Mesothelial cell of epicardium (in vitro differentiated cells): ENCODE data around the gene PARD3. TPM values are rescaled to one million over a fixed set of nuclear protein-coding genes. Genes with fewer than 3 reads are reported as not detected.

ENCODE experiments used
- DNase-seq, 2 experiments: peaks; one replicate each; pipeline ENCODE4 v3.0.0; 2021; ENCODE audit warnings: low spot score in 2 of 2; ENCODE audit not compliant: unreplicated experiment in 2 of 2
- H3K27ac Mint-ChIP-seq: 2 replicates; pipeline ENCODE4 v1.8.0; 2021; ENCODE audit warnings: mixed read lengths
- H3K27me3 Mint-ChIP-seq: 2 replicates; pipeline ENCODE4 v1.8.0; 2021; ENCODE audit warnings: low read depth, mixed read lengths
- H3K36me3 Mint-ChIP-seq: 2 replicates; pipeline ENCODE4 v1.8.0; 2021; ENCODE audit warnings: mixed read lengths
- H3K4me1 Mint-ChIP-seq: 2 replicates; pipeline ENCODE4 v1.8.0; 2021; ENCODE audit warnings: mixed read lengths
- H3K4me3 Mint-ChIP-seq: 2 replicates; pipeline ENCODE4 v1.8.0; 2021; ENCODE audit warnings: mild to moderate bottlenecking, moderate library complexity, mixed read lengths
- H3K9me3 Mint-ChIP-seq: 2 replicates; pipeline ENCODE4 v1.8.0; 2021; ENCODE audit warnings: mixed read lengths
- total RNA-seq: library from RNA; stranded (reverse); gene quantifications from 3 replicates; pipeline ENCODE4 v1.2.1, GENCODE V29; 2021
- TF ChIP-seq, protein P1 (sequence below): fragments of 200-600 bp; sonication (generic); IDR thresholded peaks from one replicate; pipeline ENCODE4 v1.5.0; 2021; ENCODE audit warnings: antibody characterized with exemption; ENCODE audit not compliant: unreplicated experiment

Gene PARD3
- total RNA-seq, 1 donor from 2014 or later = 73.2 TPM

GRCh38 chr10:34677591-34677990, 137.5 kb downstream of the PARD3 start:
- no peak overlapping the region for H3K4me3 Mint-ChIP-seq
- DNase-seq = no peak
- no peaks in the 10 kb centered on the region for H3K27me3 Mint-ChIP-seq
- H3K36me3 Mint-ChIP-seq = no peaks in the 10 kb centered on the region
- TF ChIP-seq, protein P1, sequence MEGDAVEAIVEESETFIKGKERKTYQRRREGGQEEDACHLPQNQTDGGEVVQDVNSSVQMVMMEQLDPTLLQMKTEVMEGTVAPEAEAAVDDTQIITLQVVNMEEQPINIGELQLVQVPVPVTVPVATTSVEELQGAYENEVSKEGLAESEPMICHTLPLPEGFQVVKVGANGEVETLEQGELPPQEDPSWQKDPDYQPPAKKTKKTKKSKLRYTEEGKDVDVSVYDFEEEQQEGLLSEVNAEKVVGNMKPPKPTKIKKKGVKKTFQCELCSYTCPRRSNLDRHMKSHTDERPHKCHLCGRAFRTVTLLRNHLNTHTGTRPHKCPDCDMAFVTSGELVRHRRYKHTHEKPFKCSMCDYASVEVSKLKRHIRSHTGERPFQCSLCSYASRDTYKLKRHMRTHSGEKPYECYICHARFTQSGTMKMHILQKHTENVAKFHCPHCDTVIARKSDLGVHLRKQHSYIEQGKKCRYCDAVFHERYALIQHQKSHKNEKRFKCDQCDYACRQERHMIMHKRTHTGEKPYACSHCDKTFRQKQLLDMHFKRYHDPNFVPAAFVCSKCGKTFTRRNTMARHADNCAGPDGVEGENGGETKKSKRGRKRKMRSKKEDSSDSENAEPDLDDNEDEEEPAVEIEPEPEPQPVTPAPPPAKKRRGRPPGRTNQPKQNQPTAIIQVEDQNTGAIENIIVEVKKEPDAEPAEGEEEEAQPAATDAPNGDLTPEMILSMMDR = no peak
- no peak overlapping the region for H3K27ac Mint-ChIP-seq
- no peaks in the 10 kb centered on the region for H3K9me3 Mint-ChIP-seq
- H3K4me1 Mint-ChIP-seq = peaks cover 12% of the 10 kb centered on the region

DNA sequence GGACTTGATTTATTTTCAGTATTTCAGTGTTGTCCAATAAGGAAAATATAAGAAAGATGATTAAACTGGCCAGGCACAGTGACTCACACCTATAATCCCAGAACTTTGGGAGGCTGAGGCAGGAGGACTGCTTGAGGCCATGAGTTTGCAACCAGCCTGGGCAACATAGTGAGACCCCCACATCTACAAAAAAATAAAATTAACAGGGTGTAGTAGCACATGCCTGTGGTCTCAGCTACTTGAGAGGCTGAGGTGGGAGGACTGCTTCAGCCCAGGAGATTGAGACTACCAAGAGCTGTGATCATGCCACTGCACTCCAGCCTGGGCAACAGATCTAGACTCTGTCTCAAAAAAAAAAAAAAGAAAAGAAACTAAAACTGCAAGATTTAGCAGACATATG, 138.0 kb downstream of the PARD3 start:
- Mint-ChIP-seq H3K27ac (no peak overlapping the region), H3K27me3 (no peaks in the 10 kb centered on the region), H3K4me1 (peaks cover 15% of the 10 kb centered on the region), H3K36me3 (no peaks in the 10 kb centered on the region), H3K4me3 (no peak overlapping the region), H3K9me3 (no peaks in the 10 kb centered on the region)
- no peak for DNase-seq
- TF ChIP-seq, protein P1 = no peak

DNA sequence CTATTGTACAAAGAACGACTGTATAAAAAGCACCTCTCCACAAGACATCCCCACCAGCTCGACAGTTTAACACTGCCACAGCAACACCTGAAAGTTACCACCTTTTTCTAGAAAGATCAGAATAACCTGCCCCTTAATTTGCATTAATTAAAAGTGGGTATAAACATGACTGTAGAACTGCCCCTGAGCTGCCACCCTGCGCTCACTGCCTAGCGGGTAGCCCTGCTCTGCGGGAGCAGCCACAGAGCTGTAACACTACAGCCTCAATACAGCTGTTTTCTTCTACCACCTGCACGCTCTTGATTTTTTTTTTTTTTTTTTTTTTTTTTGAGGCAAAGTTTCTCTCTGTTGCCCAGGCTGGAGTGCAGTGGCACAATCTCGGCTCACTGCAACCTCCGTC, 140.9 kb downstream of the PARD3 start:
- no peaks in the 10 kb centered on the region for H3K36me3 Mint-ChIP-seq
- H3K4me3 Mint-ChIP-seq = no peak overlapping the region
- peaks cover 1% of the 10 kb centered on the region for H3K9me3 Mint-ChIP-seq
- TF ChIP-seq, protein P1 = no peak
- no peak for DNase-seq
- peak overlapping the region; percentile 14 for H3K27ac Mint-ChIP-seq
- H3K4me1 Mint-ChIP-seq = peaks cover 17% of the 10 kb centered on the region
- H3K27me3 Mint-ChIP-seq = no peaks in the 10 kb centered on the region

- TF ChIP-seq, protein P1 = no peak
- Mint-ChIP-seq H3K4me1 (peaks cover 42% of the 10 kb centered on the region), H3K9me3 (peaks cover 5% of the 10 kb centered on the region), H3K27ac (no peak overlapping the region), H3K27me3 (no peaks in the 10 kb centered on the region), H3K4me3 (no peak overlapping the region), H3K36me3 (no peaks in the 10 kb centered on the region)
- DNase-seq = no peak
Observed at GRCh38 chr10:34670081-34670480, 145.0 kb downstream of the PARD3 start.

DNA sequence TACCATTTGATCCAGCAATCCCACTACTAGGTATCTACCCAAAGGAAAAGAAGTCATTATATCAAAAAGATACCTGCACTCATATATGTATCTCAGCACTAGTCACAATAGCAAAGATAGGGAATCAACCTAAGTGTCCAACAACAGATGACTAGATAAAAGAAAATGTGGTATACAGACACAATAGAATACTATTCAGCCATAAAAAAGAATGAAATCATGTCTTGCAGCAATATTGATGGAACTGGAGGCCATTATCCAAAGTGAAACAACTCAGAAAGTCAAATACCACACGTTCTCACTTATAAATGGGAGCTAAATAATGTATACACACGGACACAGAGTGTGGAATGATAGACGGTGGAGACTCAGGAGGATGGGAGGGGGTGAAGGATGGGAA, 146.0 kb downstream of the PARD3 start:
- Mint-ChIP-seq H3K27me3 (no peaks in the 10 kb centered on the region), H3K9me3 (peaks cover 5% of the 10 kb centered on the region), H3K27ac (no peak overlapping the region), H3K4me3 (no peak overlapping the region), H3K36me3 (no peaks in the 10 kb centered on the region), H3K4me1 (peaks cover 42% of the 10 kb centered on the region)
- no peak for DNase-seq
- TF ChIP-seq, protein P1 = no peak

DNA sequence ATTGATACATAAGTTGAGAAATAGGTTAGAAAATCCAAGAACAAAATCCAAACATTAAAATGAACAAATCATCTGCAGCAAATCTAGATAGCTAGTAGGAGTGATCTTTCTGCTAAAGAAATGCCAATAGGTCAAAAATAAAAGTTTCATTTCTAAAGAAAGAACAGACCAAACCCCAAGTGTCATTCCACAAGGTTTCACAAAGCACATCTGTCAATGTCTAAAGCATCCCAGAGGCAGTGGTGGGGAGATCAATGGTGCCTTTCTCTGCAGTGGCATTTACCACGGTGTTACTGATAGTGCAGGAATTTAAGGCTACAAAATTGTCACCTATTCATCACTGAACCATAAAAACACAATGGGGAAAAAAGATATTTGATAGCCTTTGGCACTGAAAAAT, 147.9 kb downstream of the PARD3 start:
- H3K4me3 Mint-ChIP-seq = no peak overlapping the region
- H3K27ac Mint-ChIP-seq = peak overlapping the region; percentile 15
- H3K27me3 Mint-ChIP-seq = no peaks in the 10 kb centered on the region
- H3K36me3 Mint-ChIP-seq = no peaks in the 10 kb centered on the region
- TF ChIP-seq, protein P1 = no peak
- H3K9me3 Mint-ChIP-seq = peaks cover 5% of the 10 kb centered on the region
- no peak for DNase-seq
- H3K4me1 Mint-ChIP-seq = peaks cover 30% of the 10 kb centered on the region
